Neuronal stem cell (in vitro differentiated cells): ENCODE results near the gene TMEM236.

ENCODE experiments used
- DNase-seq: peaks from one replicate; pipeline ENCODE4 v3.0.0-alpha.2; 2013; ENCODE audit warnings: low spot score
- H2AFZ ChIP-seq: one replicate; pipeline ENCODE4 v1.6.1; 2013; ENCODE audit warnings: mild to moderate bottlenecking, low read length, inconsistent platforms
- H2AK5ac ChIP-seq: 2 replicates; pipeline ENCODE4 v1.6.1; 2013; ENCODE audit warnings: low read depth, mild to moderate bottlenecking, inconsistent platforms, low read length, moderate library complexity, mixed read lengths
- H2BK120ac ChIP-seq: 2 replicates; pipeline ENCODE4 v1.6.1; 2013; ENCODE audit warnings: low read depth, mild to moderate bottlenecking, inconsistent platforms, low read length, moderate library complexity, mixed read lengths
- H2BK12ac ChIP-seq: one replicate; pipeline ENCODE4 v1.6.1; 2013; ENCODE audit warnings: low read length, inconsistent platforms
- H2BK15ac ChIP-seq: 2 replicates; pipeline ENCODE4 v1.6.1; 2013; ENCODE audit warnings: mild to moderate bottlenecking, low read length, inconsistent platforms, mixed read lengths
- H2BK5ac ChIP-seq: one replicate; pipeline ENCODE4 v1.6.1; 2013; ENCODE audit warnings: inconsistent platforms, mild to moderate bottlenecking, low read length, moderate library complexity
- H3K14ac ChIP-seq: one replicate; pipeline ENCODE4 v1.6.1; 2013; ENCODE audit warnings: low read length, inconsistent platforms
- H3K18ac ChIP-seq: 2 replicates; pipeline ENCODE4 v1.6.1; 2013; ENCODE audit warnings: low read length, inconsistent platforms
- H3K23ac ChIP-seq: 2 replicates; pipeline ENCODE4 v1.6.1; 2013; ENCODE audit warnings: low read depth, mild to moderate bottlenecking, mixed read lengths, low read length, inconsistent platforms; ENCODE audit not compliant: poor library complexity
- H3K27ac ChIP-seq: replicated peaks from 3 replicates; pipeline ENCODE4 v1.5.1; 2013; ENCODE audit warnings: low read length, inconsistent platforms
- H3K27me3 ChIP-seq, 3 experiments: 2 replicates each; pipeline ENCODE4 v1.6.1; 2013; ENCODE audit warnings: low read length in 3 of 3, mild to moderate bottlenecking in 2 of 3, inconsistent platforms in 1 of 3, low read depth in 1 of 3, mixed read lengths in 1 of 3, moderate library complexity in 1 of 3; ENCODE audit not compliant: control insufficient read depth in 3 of 3, insufficient read depth in 3 of 3
- H3K36me3 ChIP-seq, 2 donors: replicated peaks in 1 of 2; 2 replicates each; pipeline ENCODE4 v1.6.1; 2013; ENCODE audit warnings: low read length in 2 of 2; ENCODE audit not compliant: control insufficient read depth in 2 of 2, insufficient read depth in 2 of 2
- H3K4ac ChIP-seq: 2 replicates; pipeline ENCODE4 v1.6.1; 2013; ENCODE audit warnings: inconsistent platforms, mild to moderate bottlenecking, low read length, moderate library complexity
- H3K4me1 ChIP-seq, 2 donors: 1 replicate in 1 of 2; 2 replicates in 1 of 2; pipeline ENCODE4 v1.6.1; 2013; ENCODE audit warnings: low read length in 2 of 2, low read depth in 1 of 2; ENCODE audit not compliant: control insufficient read depth in 2 of 2, insufficient read depth in 1 of 2
- H3K4me2 ChIP-seq: one replicate; pipeline ENCODE4 v1.6.1; 2013; ENCODE audit warnings: mild to moderate bottlenecking, low read length, inconsistent platforms; ENCODE audit not compliant: insufficient read depth, poor library complexity, severe bottlenecking
- H3K4me3 ChIP-seq, 2 donors: 2 replicates each; pipeline ENCODE4 v1.5.1; 2013; ENCODE audit warnings: low read length in 2 of 2, mild to moderate bottlenecking in 2 of 2, inconsistent platforms in 1 of 2, moderate library complexity in 1 of 2
- H3K79me1 ChIP-seq: one replicate; pipeline ENCODE4 v1.6.1; 2013; ENCODE audit warnings: low read depth, mild to moderate bottlenecking, inconsistent platforms, low read length, moderate library complexity
- H3K9ac ChIP-seq: one replicate; pipeline ENCODE4 v1.6.1; 2013; ENCODE audit warnings: mild to moderate bottlenecking, low read depth, low read length, inconsistent platforms; ENCODE audit not compliant: poor library complexity
- H3K9me3 ChIP-seq, 2 donors: replicated peaks in 1 of 2; 2 replicates each; pipeline versions ENCODE3 to v1.6.1; 2013; ENCODE audit warnings: low read length in 2 of 2, mild to moderate bottlenecking in 2 of 2, inconsistent platforms in 1 of 2, low read depth in 1 of 2, mixed read lengths in 1 of 2, moderate library complexity in 1 of 2; ENCODE audit not compliant: control insufficient read depth in 2 of 2, insufficient read depth in 1 of 2
- H4K8ac ChIP-seq: one replicate; pipeline ENCODE4 v1.6.1; 2013; ENCODE audit warnings: low read depth, mild to moderate bottlenecking, inconsistent platforms, low read length, moderate library complexity
- H4K91ac ChIP-seq: one replicate; pipeline ENCODE4 v1.6.1; 2013; ENCODE audit warnings: low read length, low read depth, mild to moderate bottlenecking, inconsistent platforms; ENCODE audit not compliant: poor library complexity
- whole genome bisulfite sequencing, 2 donors: extraction: QIAGEN DNeasy Blood & Tissue Kit; methylation state at CpG; one replicate each; pipeline ENCODE4 v1.1.7; 2013; ENCODE audit warnings: missing lambda C conversion rate in 2 of 2, mixed read lengths in 1 of 2; ENCODE audit not compliant: insufficient read length in 2 of 2, insufficient replicate concordance in 1 of 2; ENCODE audit errors: extremely low coverage in 2 of 2; 5-methylcytosine and 5-hydroxymethylcytosine counted together

The TMEM236 gene

DNA sequence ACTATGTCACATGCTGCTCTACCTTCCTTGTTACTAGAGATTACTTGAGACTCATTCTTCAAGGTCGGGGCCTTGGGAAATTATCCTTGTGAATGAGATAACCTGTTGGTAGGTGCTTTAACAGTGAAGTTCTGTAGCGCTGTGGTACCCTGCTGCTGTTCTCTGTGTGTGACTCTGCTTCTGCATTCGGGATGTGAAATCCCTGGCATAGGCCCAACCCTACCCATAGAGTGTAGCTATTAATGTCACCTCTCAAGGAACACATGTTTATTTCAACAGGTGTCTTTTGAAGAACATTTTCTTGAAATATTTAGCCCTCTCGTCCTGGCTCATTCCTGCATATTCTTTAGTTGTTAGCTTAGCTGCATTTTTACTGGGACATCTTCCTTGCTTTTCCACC, 41.8 kb upstream of the TMEM236 start:
- Histone ChIP-seq H3K36me3 (peaks cover 13 to 80% of the 10 kb centered on the region in 2 donors), H2AFZ (no peak overlapping the region), H3K4ac (no peak overlapping the region), H3K14ac (no peak overlapping the region), H3K27me3 (no peaks in the 10 kb centered on the region), H2BK120ac (no peak overlapping the region), H2BK12ac (no peak overlapping the region), H3K9me3 (peaks cover 0 to 1% of the 10 kb centered on the region in 2 donors), H2BK5ac (no peak overlapping the region), H3K4me3 (no peak overlapping the region), H2BK15ac (no peak overlapping the region), H3K23ac (no peak overlapping the region), H4K91ac (no peak overlapping the region), H3K18ac (no peak overlapping the region), H3K79me1 (peaks cover 2% of the 10 kb centered on the region), H3K9ac (no peak overlapping the region), H4K8ac (no peak overlapping the region), H3K27ac (no peak overlapping the region), H2AK5ac (no peak overlapping the region), H3K4me1 (peaks cover 4 to 6% of the 10 kb centered on the region in 2 donors), H3K4me2 (no peak overlapping the region)
- no CpG with 5 or more reads among the region's 4 CpGs for WGBS, 2 donors
- no peak for DNase-seq

DNA sequence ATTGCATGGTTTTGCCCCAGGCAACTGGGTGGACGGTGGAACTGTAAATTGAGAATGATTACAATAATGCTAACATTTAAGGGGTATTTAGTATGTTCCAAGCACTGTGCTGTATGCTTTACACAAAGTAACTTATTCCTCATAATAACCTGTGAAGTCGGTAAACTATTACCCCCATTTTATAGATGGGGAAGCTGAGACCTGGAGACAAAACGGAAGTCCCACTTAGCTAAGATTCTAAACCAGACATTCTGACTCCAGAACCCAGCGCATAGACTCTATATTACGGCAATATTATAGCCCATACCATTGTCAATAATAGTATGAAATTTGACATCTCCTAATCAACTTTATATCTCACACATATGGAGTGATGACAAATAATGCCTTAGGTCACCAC, 39.9 kb upstream of the TMEM236 start:
- Histone ChIP-seq H3K36me3 (peaks cover 9 to 80% of the 10 kb centered on the region in 2 donors), H3K4me3 (peak overlapping the region in 1 of 2 donors; percentile 50), H3K27ac (no peak overlapping the region), H2BK5ac (no peak overlapping the region), H2AFZ (no peak overlapping the region), H3K4me1 (peaks cover 4 to 6% of the 10 kb centered on the region in 2 donors), H4K8ac (no peak overlapping the region), H3K4me2 (no peak overlapping the region), H2BK120ac (no peak overlapping the region), H4K91ac (no peak overlapping the region), H3K9me3 (peaks cover 0 to 1% of the 10 kb centered on the region in 2 donors), H3K23ac (no peak overlapping the region), H3K14ac (no peak overlapping the region), H2BK12ac (no peak overlapping the region), H3K18ac (no peak overlapping the region), H3K79me1 (peaks cover 2% of the 10 kb centered on the region), H3K9ac (no peak overlapping the region), H2BK15ac (no peak overlapping the region), H2AK5ac (no peak overlapping the region), H3K27me3 (no peaks in the 10 kb centered on the region), H3K4ac (no peak overlapping the region)
- no peak for DNase-seq
- no CpG with 5 or more reads among the region's 5 CpGs for WGBS, 2 donors

DNA sequence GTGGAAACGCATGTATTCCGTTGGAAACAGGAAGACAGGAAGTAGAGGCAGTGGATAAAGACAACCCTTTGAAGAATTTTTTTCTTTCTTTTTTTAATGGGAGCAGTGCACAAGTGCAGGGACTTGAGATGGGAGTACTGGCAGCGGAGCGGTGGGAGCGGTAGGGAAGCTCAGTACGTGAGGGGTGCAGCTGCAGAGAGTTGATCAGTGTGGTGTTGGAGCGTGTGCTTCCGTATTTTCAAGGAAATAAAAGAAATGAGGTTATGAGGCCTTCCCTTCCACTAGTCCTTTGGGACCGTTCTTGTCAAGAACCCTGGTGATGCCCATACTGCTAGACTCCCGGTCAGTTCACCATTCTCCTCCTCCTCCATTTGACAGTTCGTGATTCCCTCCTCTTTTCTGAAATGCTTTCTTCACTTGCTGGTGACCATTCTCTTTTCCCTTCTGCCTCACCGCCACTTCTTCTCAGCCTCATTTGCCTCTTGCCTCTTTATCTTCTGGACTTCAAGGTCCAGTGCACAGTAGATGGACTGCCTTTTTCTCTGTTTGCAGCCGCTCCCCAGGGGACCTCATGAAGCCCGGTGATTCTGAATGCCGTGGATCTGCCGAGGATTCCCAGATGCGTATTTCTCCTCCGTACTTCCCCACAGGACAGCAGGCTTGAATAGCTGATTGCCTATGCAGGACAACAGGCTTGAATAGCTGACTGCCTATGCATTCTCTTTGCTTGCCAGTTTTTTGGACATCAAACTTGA, 39.1 kb upstream of the TMEM236 start:
- Histone ChIP-seq H2AK5ac (no peak overlapping the region), H2BK120ac (no peak overlapping the region), H3K27ac (peak overlapping the region; percentile 64), H2AFZ (peak overlapping the region; percentile 81), H3K79me1 (peaks cover 2% of the 10 kb centered on the region), H4K8ac (no peak overlapping the region), H3K23ac (no peak overlapping the region), H3K18ac (no peak overlapping the region), H3K27me3 (no peaks in the 10 kb centered on the region), H3K14ac (no peak overlapping the region), H4K91ac (no peak overlapping the region), H2BK15ac (no peak overlapping the region), H3K4me2 (peak overlapping the region; percentile 43), H3K4me3 (peak overlapping the region; percentile 50 to 69), H2BK5ac (no peak overlapping the region), H3K9ac (peak overlapping the region; percentile 18), H2BK12ac (no peak overlapping the region), H3K4me1 (peaks cover 4 to 6% of the 10 kb centered on the region in 2 donors), H3K36me3 (peaks cover 11 to 82% of the 10 kb centered on the region in 2 donors), H3K9me3 (peaks cover 0 to 1% of the 10 kb centered on the region in 2 donors), H3K4ac (no peak overlapping the region)
- peak; percentile 24 for DNase-seq
- no CpG with 5 or more reads among the region's 18 CpGs for WGBS, 2 donors

DNA sequence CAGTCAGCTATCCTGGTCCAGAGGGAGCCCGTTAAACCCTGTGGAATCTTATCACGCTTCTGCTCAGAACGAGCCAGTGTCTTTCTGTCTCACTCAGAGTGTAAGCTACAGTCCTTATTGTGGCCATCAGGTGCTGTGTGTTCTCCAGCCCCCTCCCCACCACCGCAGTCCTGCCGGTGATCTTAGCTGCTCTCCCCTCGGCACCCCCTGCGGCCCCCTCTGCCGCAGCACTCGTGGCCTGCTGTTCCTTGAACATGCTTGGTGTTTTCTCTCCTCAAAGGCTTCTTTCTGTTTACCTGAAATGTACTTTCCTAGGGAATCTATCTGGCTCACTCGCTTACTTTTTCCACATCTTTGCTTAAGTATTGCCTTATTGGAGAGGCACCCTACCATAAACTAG, 38.2 kb upstream of the TMEM236 start:
- Histone ChIP-seq H3K36me3 (peaks cover 11 to 74% of the 10 kb centered on the region in 2 donors), H2BK120ac (no peak overlapping the region), H3K18ac (no peak overlapping the region), H2BK5ac (no peak overlapping the region), H3K9me3 (peaks cover 0 to 1% of the 10 kb centered on the region in 2 donors), H3K27me3 (no peaks in the 10 kb centered on the region), H4K91ac (no peak overlapping the region), H3K14ac (no peak overlapping the region), H3K4me1 (peaks cover 4 to 6% of the 10 kb centered on the region in 2 donors), H2AFZ (peak overlapping the region; percentile 81), H3K4ac (no peak overlapping the region), H3K79me1 (peaks cover 2% of the 10 kb centered on the region), H3K4me3 (no peak overlapping the region), H3K9ac (no peak overlapping the region), H3K23ac (no peak overlapping the region), H2BK15ac (no peak overlapping the region), H4K8ac (no peak overlapping the region), H2BK12ac (no peak overlapping the region), H3K4me2 (no peak overlapping the region), H2AK5ac (no peak overlapping the region), H3K27ac (no peak overlapping the region)
- DNase-seq: no peak
- WGBS, 2 donors: no CpG with 5 or more reads among the region's 10 CpGs
